Renal cortical epithelial cell (primary cell): ENCODE data around the gene BHLHE40. TPM values are rescaled to one million over a fixed set of nuclear protein-coding genes. Genes with fewer than 3 reads are reported as not detected.

Experiments used
- DNase-seq: peaks from one replicate; pipeline ENCODE4 v3.0.0-alpha.2; 2011; ENCODE audit warnings: low read depth
- total RNA-seq: library from RNA; depleted of rRNA; stranded (reverse); fragments of >200 nt; gene quantifications from 2 replicates; pipeline ENCODE4 v1.2.3, GENCODE V29; 2014

BHLHE40 gene
- total RNA-seq, result 35.9 and 75.4 TPM in 2 replicates

DNA sequence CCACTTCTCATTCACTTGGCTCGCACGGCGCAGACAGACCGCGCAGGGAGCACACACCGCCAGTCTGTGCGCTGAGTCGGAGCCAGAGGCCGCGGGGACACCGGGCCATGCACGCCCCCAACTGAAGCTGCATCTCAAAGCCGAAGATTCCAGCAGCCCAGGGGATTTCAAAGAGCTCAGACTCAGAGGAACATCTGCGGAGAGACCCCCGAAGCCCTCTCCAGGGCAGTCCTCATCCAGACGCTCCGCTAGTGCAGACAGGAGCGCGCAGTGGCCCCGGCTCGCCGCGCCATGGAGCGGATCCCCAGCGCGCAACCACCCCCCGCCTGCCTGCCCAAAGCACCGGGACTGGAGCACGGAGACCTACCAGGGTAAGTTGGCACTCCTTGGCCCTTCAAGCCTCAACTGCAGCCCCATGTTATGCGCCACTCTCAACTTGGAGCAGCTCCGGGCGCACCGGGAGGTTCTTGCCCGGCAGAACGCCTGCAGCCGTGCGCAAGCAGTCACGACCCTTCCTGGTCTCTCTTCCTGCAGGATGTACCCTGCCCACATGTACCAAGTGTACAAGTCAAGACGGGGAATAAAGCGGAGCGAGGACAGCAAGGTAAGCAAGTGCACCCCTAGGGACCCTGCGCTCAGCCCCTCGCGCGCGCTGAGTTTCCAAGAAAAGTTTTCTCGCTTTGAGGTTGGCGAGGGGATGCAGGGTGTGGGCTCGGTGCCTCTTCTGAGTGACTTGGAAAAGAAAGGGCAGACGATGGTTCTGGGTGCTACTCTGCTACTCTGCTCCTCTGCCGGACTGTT, at the start of gene BHLHE40:
BHLHE40 (plus strand) TSS at position 10 of the 801 bp plus-strand sequence; CDS start at position 292, 282 bp downstream.
- no peak for DNase-seq

DNA sequence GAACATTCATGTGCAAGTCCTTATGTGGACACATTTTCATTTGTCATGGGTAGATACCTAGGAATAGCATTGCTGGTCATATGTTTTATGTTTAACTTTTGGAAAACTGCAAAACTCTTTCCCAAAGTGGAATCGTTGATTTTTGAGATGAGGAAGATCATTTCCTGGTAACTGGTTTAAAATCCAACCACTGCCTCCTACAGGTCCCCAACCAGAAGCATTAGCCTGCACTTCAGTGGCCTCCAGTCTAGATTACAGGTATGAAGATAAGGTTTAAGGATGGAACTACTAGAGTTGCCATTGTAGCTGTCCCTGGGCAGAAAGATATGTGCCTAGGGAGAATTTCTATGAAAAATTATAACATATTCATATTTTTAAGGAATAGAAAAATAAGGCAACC, 48.7 kb upstream of the BHLHE40 start:
- DNase-seq, result no peak

DNA sequence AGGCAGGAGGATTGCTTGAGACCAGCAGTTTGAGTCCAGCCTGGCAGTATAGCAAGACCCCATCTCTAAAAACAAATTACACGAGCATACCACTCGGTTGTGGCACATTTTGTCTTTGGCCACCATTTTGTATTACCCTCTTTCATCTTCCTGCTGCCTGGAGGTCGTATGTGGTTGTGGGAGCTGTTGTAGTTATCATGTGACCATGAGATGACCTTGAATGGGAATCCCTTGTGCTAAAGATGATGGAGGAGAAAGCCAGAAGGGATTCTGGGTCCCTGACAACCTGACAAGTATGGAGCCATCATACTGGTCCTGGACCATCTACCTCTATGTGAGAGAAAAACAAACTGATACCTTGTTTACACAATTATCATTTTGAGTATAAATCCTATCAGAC, 45.2 kb upstream of the BHLHE40 start:
- DNase-seq, result no peak

DNA sequence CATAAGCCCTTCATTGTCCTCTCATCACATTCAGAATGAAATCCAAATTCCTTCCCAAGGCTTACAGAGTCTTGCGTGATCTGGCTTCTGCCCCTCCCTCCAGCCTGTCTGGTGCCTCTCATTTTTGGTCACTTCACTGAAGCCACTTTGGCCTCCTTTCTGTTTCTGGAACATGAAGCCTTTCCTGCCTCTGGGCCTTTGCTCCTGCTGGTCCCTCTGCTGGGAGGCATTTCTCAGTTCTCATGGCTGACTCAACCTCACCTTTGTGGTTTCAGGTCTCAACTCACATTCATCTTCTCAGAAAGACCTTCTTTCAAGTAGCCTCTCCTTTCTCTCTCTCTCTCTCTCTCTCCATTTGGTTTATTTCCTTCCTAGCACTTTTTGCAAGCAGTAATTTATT, 43.9 kb upstream of the BHLHE40 start:
- peak; percentile 60 for DNase-seq

DNA sequence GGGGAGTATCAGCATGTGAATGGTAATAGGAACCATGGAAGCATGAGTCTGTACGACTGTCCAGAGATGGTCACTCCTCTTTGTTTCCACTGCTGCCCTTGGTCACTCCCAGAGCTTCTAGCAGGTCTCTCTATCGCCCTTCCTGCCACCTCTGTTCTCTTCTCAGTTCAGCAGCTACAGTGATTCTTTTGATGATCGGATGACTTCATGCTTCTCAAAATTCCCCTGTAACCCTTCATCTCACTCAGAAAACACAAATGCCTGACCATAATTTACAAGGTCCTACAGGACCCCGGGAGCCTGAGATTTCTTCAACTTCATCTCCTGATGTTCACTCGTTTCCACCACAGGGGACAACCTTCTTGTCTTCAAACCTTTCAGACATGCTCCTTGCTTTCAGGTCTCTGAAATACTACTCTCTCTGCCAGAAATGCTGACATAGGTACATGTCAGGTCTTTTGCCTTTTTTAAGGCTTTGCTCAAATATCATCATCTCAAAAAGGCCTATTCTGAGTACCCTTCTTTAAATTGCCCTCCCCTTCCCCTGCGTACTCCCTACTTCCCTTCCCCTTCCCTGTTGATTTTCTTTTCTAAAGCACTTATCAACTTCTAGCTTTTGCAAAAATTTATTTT, 42.1 kb upstream of the BHLHE40 start:
- no peak for DNase-seq

DNA sequence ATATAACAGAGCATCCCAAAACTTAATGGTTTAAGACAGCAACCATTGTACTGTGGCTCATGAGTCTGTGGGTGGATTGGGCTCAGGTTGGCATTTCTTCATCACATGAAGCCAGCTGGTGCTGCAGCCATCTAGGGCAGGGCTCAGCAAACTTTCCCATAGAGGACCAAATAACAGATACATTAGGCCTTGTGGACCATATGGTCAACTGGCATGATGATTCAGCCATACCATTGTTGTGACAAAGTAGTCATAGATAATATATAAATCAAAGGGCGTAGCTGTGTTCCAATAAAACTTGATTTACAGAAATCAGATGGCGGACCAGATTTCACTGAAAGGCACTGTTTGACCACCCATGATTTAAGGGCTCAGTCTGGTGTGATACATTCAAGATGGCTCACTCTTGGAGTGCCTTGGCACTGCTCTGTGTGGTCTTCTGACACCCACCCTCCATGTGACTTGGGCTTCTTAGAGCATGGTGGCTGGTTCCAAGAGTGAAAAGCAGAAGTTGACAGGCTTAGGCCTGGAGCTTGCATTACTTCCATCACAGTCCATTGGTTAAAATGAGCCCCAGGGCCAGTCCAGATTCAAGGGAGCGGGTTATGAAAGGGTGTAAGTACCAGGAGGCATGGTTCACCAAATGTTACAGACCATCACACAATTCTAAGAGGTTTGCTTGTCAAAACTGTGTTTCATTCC, 40.8 kb upstream of the BHLHE40 start:
- no peak for DNase-seq

DNA sequence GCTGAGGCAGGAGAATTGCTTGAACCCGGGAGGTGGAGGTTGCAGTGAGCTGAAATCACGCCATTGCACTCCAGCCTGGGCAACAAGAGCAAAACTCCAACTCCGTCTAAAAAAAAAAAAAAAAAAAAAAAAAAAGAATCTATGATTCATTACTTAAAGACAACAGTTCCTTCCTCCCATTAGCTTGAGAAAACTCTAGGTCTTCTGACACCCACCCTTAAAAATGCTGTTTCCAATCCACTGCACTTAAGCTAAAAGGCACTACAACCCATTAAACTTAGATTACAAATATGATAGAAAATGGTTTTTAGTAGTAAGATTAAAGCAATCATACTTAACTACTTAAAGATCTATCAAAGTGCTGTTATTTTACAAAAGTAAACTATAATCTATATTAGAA, 40.0 kb upstream of the BHLHE40 start:
- DNase-seq, result peak; percentile 65

DNA sequence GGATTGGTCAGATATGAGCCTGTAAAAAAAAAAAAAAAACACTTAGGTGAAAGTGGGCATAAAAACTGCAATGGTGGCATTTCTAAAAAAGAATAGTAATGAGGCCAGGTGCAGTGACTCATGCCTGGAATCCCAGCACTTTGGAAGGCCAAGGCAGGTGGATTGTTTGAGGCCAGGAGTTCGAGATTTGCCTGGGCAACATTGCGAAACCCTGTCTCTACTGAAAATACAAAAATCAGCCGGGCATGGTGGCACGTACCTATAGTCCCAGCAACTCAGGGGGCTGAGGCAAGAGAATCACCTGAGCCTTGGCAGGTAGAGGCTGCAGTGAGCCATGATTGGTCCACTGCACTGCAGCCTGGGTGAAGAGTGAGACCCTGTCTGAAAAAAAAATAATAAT, 38.3 kb upstream of the BHLHE40 start:
- no peak for DNase-seq

DNA sequence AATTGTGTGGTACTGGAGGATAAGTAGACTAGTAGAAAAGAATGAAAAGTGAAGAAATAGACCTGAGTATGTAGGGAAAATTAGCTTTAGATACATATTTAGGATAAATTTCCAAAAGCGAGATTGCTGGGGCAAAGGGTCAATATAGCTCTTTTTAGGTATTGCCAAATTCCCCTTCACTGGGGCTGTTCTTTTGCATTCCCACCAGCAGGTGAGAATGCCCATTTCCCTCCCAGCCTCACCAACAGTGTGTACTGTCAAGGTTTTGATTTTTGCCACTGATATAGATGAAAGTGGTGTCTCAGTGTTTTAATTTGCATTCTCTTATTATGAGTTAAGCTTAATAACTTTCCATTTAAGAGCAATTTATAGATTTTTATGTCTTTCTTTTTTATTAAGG, 35.7 kb upstream of the BHLHE40 start:
- DNase-seq, result no peak

DNA sequence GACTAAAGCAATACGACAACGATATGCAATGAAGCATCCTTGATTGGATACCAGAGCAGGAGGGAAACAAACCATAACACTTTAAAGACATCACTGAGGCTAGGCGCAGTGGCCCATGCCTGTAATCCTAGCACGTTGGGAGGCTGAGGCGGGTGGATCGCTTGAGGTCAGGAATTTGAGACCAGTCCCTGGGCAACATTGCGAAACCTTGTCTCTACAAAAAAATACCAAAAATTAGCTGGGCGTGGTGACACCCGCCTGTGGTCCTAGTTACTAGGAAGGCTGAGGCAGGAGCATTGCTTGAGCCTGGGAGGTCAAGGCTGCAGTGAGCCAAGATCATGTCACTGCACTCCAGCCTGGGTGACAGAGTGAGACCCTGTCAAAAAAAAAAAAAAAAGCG, 33.9 kb upstream of the BHLHE40 start:
- DNase-seq, result no peak

DNA sequence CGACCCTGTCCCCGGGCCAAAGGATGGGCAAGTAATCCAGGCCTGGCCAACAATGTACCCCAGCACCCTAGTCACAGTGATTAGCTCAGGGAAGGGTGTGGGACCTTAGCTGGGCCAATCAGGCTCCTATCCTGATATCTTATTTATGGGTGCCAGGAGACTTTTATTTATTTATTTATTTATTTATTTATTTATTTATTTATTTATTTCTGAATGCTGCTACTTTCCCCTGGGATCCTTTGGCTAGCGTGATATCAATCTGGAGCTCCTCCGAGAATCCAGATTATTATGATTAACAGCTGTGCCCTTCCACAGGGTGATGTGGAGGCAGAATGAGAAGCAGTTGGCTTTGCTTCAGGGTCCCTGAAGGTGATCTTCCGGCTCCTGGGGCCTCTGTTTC, 32.2 kb upstream of the BHLHE40 start:
- no peak for DNase-seq

DNA sequence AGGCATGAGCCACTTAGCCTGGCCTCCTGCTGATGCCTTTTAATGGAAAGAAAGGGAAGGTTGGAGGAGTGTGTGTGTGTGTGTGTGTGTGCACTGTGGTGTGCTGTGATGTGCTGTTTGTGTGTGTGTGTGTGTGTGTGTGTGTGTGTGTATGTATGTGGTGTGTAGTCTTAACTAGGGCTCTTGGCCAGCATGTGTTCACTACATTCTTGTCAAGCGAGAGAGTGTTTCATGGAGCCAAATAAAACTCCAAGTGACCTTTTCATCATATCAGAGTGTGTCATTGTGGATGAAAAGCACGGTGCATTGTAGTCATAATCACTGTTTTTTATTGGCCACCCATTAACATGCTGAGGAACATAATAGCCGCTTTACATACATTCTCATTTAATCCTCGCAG, 30.8 kb upstream of the BHLHE40 start:
- no peak for DNase-seq

DNA sequence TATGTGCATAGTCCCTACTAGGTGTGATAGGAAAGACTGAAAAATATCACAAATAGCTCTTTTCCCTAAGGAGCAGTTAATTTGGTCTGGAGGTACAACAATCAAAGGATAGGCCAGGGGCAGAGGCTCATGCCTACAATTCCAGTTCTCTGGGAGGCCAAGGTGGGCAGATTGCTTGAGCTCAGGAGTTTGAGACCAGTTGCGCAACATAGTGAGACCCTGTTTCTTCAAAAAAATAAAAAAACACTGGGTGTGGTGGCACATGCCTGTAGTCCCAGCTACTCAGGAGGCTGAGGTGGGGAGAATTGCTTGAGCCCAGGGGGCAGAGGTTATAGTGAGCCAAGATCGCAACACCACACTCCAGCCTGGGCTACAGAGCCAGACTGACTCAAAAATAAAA, 30.2 kb upstream of the BHLHE40 start:
- no peak for DNase-seq

DNA sequence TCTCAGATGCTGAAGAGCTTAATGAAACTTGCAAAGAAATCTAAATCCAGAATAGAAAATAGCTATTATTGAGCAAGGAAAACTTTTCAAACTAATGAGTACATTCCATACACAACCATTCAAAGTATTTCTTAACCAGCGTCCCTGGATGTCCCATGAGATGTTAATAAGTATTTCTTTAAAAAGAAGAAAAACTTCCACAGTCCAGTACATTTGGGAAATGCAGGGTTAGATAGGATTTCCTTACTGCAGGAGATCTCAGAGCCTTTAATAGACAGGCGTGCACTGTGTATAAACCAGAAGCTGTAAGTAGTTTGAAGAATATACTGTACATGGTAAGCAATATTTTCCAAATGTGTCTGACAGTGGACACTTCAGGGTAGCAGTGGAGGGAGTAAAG, 29.6 kb upstream of the BHLHE40 start:
- peak; percentile 42 for DNase-seq

DNA sequence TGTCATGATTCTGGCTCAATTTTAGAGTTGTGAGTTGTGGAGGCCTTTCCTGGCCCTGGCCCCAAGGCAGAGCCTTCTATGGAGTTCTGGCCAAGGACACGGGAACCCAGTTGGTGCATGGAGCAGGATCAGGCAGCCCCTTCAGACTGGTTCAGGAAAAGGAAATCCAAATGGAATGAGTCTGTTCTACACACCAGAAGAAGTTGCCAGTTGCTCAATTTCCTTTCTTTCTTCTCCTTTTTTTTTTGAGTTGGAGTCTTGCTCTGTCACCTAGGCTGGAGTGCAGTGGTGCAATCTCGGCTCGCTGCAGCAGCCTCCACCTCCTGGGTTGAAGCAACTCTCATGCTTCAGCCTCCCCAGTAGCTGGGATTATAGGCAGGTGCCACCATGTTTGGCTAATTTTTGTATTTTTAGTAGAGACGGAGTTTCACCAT, 28.9 kb upstream of the BHLHE40 start:
- DNase-seq, result no peak

DNA sequence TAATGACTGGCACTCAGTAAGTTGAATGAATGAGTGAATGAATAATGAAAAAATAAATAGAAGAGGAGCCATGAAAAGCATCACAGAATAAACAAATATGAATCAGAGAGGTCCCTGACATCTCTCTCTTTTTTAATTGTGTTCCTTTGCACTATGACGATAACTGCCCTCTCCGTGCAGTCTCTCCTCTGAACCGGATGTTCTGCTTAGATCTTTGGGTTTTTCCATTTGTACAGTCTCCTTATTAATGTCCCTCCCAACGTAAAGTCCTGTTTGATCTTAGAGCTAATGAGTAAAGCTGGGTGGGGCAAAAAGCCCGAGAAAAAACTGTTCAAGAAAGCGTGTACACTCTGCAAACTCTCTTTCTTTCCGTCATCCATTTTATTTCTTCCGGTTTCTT, 28.3 kb upstream of the BHLHE40 start:
- DNase-seq, result no peak

DNA sequence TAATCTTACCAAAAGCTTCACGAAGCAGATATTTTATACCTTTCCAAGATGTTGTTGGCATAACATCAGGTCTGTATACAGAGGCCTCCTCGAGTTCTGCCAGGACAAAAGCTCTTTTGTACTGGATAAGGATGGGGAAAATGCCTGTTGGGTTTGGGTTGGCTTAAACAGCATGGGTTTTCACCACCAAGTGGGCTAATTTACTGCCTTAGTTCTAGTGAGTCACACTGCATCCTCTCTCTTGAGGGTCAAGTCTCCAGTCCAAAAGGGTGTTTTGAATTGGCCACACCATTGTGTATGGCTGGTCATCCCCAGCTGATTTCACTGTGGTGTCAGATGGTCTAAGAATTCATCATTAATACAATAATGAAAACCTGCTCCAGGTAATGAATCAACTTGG, 26.1 kb upstream of the BHLHE40 start:
- peak; percentile 65 for DNase-seq

DNA sequence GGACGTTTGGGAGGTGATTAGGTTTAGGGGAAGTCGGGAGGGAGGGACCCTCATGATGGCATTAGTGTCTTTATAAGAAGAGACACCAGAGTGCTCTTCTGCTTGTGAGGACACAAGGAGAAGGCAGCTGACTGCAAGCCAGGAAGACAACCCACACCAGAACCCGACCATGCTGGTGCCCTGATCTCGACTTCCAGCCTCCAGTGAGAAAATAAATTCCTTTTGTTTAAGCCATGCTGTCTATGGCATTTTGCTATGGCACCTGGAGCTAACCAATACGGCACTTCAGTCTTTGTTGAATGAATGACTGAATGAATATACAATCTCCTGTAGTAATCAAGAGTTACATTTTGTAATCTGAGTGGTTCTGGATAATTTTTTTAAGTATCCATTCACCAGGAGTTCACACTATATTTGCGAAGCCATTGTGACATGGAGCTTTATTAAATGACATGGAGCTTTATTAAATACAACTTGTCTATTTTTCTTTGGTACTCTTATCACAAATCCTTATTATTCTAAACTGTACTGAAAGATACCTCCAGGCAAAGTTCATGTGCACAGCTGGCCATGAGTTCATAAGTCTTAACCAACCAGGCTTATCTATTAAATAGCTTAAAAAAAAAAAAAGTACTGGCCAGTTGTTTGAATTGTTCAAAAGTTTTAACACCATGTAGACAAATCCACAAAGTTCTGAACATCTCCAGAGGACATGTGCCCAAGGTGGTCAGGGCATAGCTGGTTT, 24.8 kb upstream of the BHLHE40 start:
- DNase-seq, result no peak

DNA sequence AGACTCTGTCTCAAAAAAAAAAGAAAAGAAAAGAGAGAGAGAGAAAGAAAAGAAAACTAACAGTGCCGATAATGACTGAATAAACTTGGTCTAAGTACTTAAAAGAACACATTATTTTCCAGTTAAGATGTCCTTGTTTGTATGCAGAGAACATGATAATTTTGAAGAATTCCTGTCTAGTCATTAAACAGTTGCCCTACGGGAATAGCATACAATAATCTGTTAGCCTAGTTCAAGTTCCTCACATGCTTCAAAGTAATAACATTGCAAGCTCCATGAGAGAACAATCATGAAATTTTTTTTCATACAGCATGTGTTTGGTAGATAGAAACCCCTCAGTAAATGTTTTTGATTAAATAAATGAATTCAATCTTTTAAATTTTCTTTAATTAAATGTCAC, 23.1 kb upstream of the BHLHE40 start:
- DNase-seq, result no peak

DNA sequence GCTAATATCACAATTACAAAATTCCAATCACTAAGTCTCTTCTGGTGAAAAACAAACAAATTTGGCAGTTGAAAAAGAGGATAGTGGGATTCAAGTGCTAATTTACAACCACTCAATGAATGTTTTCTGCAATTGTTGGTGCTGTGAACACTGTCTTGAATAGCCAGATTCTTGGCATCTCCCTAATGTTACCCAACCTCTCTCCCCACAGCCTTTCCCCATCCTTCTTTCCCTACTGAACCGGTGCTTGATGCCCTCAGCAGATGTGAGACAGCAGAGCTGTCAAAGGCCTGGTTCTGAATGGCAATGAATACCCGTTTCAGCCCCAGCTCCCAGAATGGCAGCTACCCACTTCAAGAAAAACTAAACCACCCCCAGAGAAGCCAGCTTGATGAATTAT, 22.5 kb upstream of the BHLHE40 start:
- no peak for DNase-seq

DNA sequence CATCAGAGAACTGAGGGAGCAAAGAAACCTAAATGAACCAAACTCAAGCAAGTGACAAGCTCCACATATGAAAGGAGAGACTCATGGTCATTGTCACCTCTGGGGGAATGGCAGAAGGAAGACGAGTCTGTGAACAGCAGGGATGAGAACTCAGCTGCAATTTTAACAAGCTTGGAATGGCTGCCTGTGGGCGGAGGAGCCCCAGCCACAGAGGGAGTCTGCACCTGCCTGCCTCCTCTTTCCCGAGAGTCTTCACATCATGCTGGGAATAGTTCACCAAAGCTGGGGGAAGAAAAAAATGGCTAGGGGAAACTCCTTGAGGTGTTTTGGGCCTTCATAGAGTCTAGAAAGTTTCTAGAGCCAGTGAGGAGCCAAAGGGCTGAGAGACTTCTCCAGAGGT, 21.3 kb upstream of the BHLHE40 start:
- no peak for DNase-seq

DNA sequence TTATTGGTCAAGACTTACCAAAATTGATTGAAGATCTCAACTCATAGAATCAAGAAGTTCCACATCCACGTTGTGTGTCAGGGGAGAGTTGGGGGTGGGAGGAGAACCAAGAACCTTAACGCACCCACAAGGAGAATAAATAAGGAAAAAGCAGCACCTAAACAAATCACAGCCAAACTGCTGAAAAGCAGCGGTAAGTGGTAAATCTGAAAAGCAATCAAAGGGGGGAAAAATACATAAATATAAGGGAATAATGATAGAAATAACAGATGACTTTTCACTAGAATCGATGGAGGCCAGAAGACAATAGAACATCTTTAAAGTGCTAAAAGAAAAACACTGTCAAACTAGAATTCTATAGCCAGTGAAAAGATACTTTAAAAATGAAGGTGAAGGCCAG, 20.1 kb upstream of the BHLHE40 start:
- DNase-seq, result no peak
